Peyer's patch (tissue), 4 donors: Measurements from ENCODE around the gene NFIL3. TPM values are rescaled to one million over a fixed set of nuclear protein-coding genes. Genes with fewer than 3 reads are reported as not detected.

ENCODE experiments used
- DNase-seq, 3 donors: peaks; one replicate each; pipeline ENCODE4 v3.0.0-alpha.2; 2017 to 2019
- H3K27ac ChIP-seq, 4 donors: fragments of 200-600 bp; sonication (generic); one replicate each; pipeline ENCODE4 v1.5.1; 2016 to 2019
- H3K27me3 ChIP-seq, 2 donors: fragments of 200-600 bp; sonication (generic); one replicate each; pipeline ENCODE4 v1.5.1; 2019
- H3K36me3 ChIP-seq, 3 donors: fragments of 200-600 bp; sonication (generic); one replicate each; pipeline ENCODE4 v1.5.1; 2016 to 2019
- H3K4me1 ChIP-seq, 4 donors: fragments of 200-600 bp; sonication (generic); one replicate each; pipeline ENCODE4 v1.5.1; 2016 to 2019
- H3K4me3 ChIP-seq, 4 donors: fragments of 200-600 bp; sonication (generic); 1 replicate in 3 of 4; 2 replicates in 1 of 4; pipeline ENCODE4 v1.5.1; 2016 to 2019; ENCODE audit warnings: mild to moderate bottlenecking in 1 of 4
- H3K9me3 ChIP-seq, 4 donors: fragments of 200-600 bp; sonication (generic); one replicate each; pipeline ENCODE4 v1.5.1; 2016 to 2019; ENCODE audit warnings: mild to moderate bottlenecking in 1 of 4
- POLR2A ChIP-seq, 2 donors: fragments of 450-650 bp; IDR thresholded peaks; one replicate each; pipeline ENCODE4 v1.5.1; 2017; ENCODE audit warnings: antibody characterized with exemption in 2 of 2, mild to moderate bottlenecking in 2 of 2, moderate library complexity in 2 of 2
- total RNA-seq, 4 donors: library from RNA; depleted of rRNA; stranded (reverse); fragments of >200 nt; gene quantifications; one replicate each; pipeline ENCODE4 v1.1.0, GENCODE V29; 2016
- TF ChIP-seq, protein P1 (sequence below), 6 experiments: fragments of 450-650 bp in 4 of 6; fragments of 200-600 bp in 2 of 6; sonication (generic) in 1 of 6; IDR thresholded peaks; one replicate each; pipeline ENCODE4 v1.5.1; 2017 to 2019; ENCODE audit warnings: antibody characterized with exemption in 6 of 6, mild to moderate bottlenecking in 3 of 6, moderate library complexity in 1 of 6

NFIL3 gene
- total RNA-seq, 4 donors from 2014 or later, result 14.0 to 31.4 (median 20.4) TPM

DNA sequence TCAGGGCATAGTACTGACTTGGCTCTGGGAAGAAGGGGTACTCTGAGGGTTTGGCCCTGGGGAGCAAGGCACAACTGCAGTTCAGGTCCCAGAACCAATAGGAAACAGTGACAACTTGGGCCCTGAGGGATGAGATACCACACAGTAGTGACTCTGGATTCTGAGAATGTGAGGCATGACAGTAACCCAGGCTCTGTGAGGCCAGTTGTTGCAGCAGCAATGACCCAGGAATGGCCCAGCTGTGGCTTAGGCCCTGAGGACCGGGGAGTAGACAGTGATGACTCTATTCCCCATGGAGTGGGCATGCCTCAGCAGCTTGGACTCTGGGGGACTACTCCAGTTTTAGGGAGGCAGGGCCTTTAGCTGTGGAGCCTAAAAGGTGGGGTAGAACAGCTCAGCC, 21.5 kb upstream of the NFIL3 start:
- Histone ChIP-seq H3K4me3 (no peak overlapping the region), H3K27me3 (no peaks in the 10 kb centered on the region), H3K36me3 (no peaks in the 10 kb centered on the region), H3K9me3 (peaks cover 0 to 3% (median under 1%) of the 10 kb centered on the region in 4 donors), H3K4me1 (no peaks in the 10 kb centered on the region), H3K27ac (no peak overlapping the region)
- no peak for DNase-seq
- TF ChIP-seq, protein P1, sequence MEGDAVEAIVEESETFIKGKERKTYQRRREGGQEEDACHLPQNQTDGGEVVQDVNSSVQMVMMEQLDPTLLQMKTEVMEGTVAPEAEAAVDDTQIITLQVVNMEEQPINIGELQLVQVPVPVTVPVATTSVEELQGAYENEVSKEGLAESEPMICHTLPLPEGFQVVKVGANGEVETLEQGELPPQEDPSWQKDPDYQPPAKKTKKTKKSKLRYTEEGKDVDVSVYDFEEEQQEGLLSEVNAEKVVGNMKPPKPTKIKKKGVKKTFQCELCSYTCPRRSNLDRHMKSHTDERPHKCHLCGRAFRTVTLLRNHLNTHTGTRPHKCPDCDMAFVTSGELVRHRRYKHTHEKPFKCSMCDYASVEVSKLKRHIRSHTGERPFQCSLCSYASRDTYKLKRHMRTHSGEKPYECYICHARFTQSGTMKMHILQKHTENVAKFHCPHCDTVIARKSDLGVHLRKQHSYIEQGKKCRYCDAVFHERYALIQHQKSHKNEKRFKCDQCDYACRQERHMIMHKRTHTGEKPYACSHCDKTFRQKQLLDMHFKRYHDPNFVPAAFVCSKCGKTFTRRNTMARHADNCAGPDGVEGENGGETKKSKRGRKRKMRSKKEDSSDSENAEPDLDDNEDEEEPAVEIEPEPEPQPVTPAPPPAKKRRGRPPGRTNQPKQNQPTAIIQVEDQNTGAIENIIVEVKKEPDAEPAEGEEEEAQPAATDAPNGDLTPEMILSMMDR (IDR thresholded peaks at IDR 0.05), result no peak
- TF ChIP-seq POLR2A (IDR thresholded peaks at IDR 0.05), result no peak

DNA sequence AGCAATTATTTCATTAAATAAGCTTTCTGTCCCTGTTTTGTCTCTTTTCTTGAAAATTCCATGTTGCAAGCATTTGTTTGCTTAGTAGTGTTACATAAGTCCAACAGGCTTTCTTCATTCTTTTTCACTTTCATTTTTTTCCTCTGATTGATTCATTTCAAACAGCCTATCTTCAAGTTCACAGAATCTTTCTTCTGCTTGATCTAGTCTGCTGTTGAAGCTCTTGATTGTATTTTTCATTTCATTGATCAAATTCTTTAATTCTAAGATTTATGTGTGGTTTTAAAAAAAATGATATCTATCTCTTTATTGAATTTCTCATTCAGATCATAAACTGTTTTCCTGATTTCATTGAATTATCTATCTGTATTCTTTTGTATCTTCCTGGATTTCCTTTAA, 20.4 kb upstream of the NFIL3 start:
- TF ChIP-seq POLR2A (IDR thresholded peaks at IDR 0.05), result no peak
- TF ChIP-seq, protein P1 (IDR thresholded peaks at IDR 0.05), result no peak
- no peak overlapping the region for H3K27ac ChIP-seq
- no peak overlapping the region for H3K4me3 ChIP-seq
- no peaks in the 10 kb centered on the region for H3K4me1 ChIP-seq
- DNase-seq, result no peak
- H3K36me3 ChIP-seq, result no peaks in the 10 kb centered on the region
- H3K27me3 ChIP-seq, result no peaks in the 10 kb centered on the region
- H3K9me3 ChIP-seq, result peaks cover 0 to 3% (median under 1%) of the 10 kb centered on the region in 4 donors

GRCh38 chr9:91443321-91443993, 19.8 kb upstream of the NFIL3 start:
- Histone ChIP-seq H3K4me1 (no peaks in the 10 kb centered on the region), H3K27me3 (no peaks in the 10 kb centered on the region), H3K27ac (no peak overlapping the region), H3K36me3 (no peaks in the 10 kb centered on the region), H3K9me3 (peaks cover 0 to 3% (median under 1%) of the 10 kb centered on the region in 4 donors), H3K4me3 (no peak overlapping the region)
- DNase-seq, result no peak
- no peak for TF ChIP-seq POLR2A (IDR thresholded peaks at IDR 0.05)
- TF ChIP-seq, protein P1 (IDR thresholded peaks at IDR 0.05), result no peak

DNA sequence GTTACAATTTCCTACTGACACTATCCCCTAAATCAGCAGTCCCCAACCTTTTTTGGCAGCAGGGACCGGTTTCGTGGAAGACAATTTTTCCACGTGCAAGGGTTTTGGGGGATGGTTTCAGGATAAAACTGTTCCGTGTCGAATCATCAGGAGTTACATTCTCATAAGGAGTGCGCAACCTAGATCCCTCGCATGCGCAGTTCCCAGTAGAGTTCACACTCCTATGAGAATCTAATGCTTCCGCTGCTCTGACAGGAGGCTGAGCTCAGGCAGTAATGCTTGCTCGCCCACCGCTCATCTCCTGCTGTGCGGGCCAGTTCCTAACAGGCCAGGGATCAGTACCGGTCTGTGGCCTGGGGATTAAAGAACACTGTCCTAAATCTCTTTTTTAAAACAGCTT, 13.2 kb upstream of the NFIL3 start:
- Histone ChIP-seq H3K9me3 (no peaks in the 10 kb centered on the region), H3K36me3 (no peaks in the 10 kb centered on the region), H3K4me1 (no peaks in the 10 kb centered on the region), H3K27ac (no peak overlapping the region), H3K27me3 (no peaks in the 10 kb centered on the region), H3K4me3 (no peak overlapping the region)
- TF ChIP-seq POLR2A (IDR thresholded peaks at IDR 0.05), result no peak
- TF ChIP-seq, protein P1 (IDR thresholded peaks at IDR 0.05), result no peak
- no peak for DNase-seq

DNA sequence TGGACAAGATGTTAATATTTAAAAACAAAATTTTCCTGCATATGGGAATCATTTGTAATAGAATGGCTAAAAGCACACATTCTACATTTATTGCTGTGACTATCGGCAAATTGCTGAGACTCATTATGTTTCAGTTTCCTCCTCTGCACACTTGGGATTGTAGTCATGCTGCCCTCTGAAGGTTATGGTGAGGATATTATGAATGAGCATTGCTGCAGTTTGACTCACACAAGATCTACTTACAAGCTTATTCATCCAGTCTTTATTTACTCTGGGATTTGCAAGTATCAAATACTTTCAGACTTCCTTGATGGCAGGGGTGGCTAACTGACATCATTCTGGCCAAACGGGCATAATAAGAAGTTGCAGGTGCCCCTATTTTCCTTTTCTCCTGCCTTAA, 9.5 kb upstream of the NFIL3 start:
- no peaks in the 10 kb centered on the region for H3K4me1 ChIP-seq
- no peak overlapping the region for H3K27ac ChIP-seq
- no peak overlapping the region for H3K4me3 ChIP-seq
- DNase-seq, result no peak
- no peak for TF ChIP-seq POLR2A (IDR thresholded peaks at IDR 0.05)
- TF ChIP-seq, protein P1 (IDR thresholded peaks at IDR 0.05), result peak in 5 of 6 experiments; percentile 18 to 75 (median 66)
- no peaks in the 10 kb centered on the region for H3K9me3 ChIP-seq
- H3K27me3 ChIP-seq, result no peaks in the 10 kb centered on the region
- no peaks in the 10 kb centered on the region for H3K36me3 ChIP-seq
